B cell (primary cell): ENCODE measurements around the gene LZTR1.

Experiments used
- CTCF ChIP-seq: fragments of 200-600 bp; IDR thresholded peaks from one replicate; pipeline ENCODE4 v1.8.0; 2022; ENCODE audit warnings: antibody characterized with exemption, mild to moderate bottlenecking
- EZH2 ChIP-seq: IDR thresholded peaks from 2 replicates; pipeline ENCODE4 v1.6.1; 2012; ENCODE audit warnings: borderline replicate concordance, low read depth, mild to moderate bottlenecking, moderate library complexity, low read length; ENCODE audit not compliant: insufficient read depth, poor library complexity, severe bottlenecking

GRCh38 chr22:20986365-20986764, 4.3 kb downstream of the LZTR1 start:
- TF ChIP-seq CTCF (no peak), EZH2 (no peak)
